Measurements from ENCODE around the gene ZIC4. TPM values are rescaled to one million over a fixed set of nuclear protein-coding genes. Genes with fewer than 3 reads are reported as not detected.

Gene ZIC4
- total and polyA plus RNA-seq, 7 donors = not detected

DNA sequence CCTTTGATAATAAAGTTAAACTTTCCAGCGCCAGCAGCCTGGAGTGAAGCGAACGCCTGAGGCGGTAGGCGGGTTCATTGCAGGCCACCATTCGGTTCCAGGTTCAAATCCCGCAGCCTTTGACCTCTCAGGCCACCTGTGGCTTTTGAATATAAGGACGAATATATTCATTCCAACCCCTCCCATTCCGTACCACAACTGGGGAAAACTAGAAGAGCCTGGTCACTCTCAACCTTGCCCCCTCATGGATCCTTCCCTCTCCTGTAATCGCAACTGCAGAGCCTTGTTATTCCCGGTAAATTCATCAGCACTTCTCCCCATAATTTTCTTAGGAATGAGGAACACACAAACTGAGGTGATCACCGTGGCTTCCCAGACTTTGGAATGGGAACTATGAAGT is 35.2 kb downstream of the ZIC4 start:
- Histone ChIP-seq H3K9me3 (no peaks in the 10 kb centered on the region), H3K4me3 (no peak overlapping the region), H3K4me1 (no peaks in the 10 kb centered on the region), H3K27ac (no peak overlapping the region), H3K36me3 (no peaks in the 10 kb centered on the region), H3K27me3 (peaks cover 45 to 100% (median 89%) of the 10 kb centered on the region in 3 donors)
- DNase-seq = no peak
- WGBS, 2 donors = 8 to 15% methylated on average over 12 of the region's 12 CpGs
- intact Hi-C loops (cut with DNase I) = no loop called here
- no peak for TF ChIP-seq POLR2AphosphoS5 (IDR thresholded peaks at IDR 0.05)
- TF ChIP-seq POLR2A (IDR thresholded peaks at IDR 0.05) = no peak
- TF ChIP-seq CTCF (IDR thresholded peaks at IDR 0.05) = no peak
- TF ChIP-seq EP300 (IDR thresholded peaks at IDR 0.05) = no peak

DNA sequence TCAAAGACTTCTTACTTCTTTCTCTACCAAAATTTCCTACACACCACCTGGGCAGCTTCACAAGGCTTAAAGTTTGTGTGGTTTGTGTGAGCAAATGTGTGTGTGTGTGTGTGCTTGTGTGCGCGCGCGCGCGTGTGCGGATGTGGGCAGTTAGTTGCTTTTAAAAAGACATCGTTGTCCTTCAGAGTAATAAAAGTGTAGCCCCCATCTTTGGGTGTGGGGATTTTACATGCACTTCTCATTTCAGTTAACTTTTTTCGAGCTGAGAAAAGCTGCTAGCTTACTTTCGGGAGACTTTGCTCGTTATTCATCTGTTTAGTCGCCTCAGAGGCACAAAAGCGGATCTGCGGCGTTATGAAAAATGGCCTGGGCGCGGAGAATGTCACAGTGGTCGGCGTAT is 36.0 kb downstream of the ZIC4 start:
- H3K36me3 ChIP-seq = no peaks in the 10 kb centered on the region
- H3K4me1 ChIP-seq = no peaks in the 10 kb centered on the region
- WGBS, 2 donors = 12 to 32% methylated on average over 19 of the region's 19 CpGs
- H3K27me3 ChIP-seq = peaks cover 50 to 100% (median 89%) of the 10 kb centered on the region in 3 donors
- TF ChIP-seq POLR2A (IDR thresholded peaks at IDR 0.05) (no peak), POLR2AphosphoS5 (IDR thresholded peaks at IDR 0.05) (no peak), EP300 (IDR thresholded peaks at IDR 0.05) (no peak), CTCF (IDR thresholded peaks at IDR 0.05) (no peak)
- H3K9me3 ChIP-seq = no peaks in the 10 kb centered on the region
- H3K27ac ChIP-seq = no peak overlapping the region
- intact Hi-C loops (cut with DNase I) = no loop called here
- no peak overlapping the region for H3K4me3 ChIP-seq
- no peak for DNase-seq

GRCh38 chr3:147369661-147370123 is 36.7 kb downstream of the ZIC4 start:
- no peak for TF ChIP-seq CTCF (IDR thresholded peaks at IDR 0.05)
- TF ChIP-seq POLR2A (IDR thresholded peaks at IDR 0.05) = no peak
- TF ChIP-seq POLR2AphosphoS5 (IDR thresholded peaks at IDR 0.05) = no peak
- TF ChIP-seq EP300 (IDR thresholded peaks at IDR 0.05) = no peak
- no peak overlapping the region for H3K4me3 ChIP-seq
- H3K9me3 ChIP-seq = no peaks in the 10 kb centered on the region
- intact Hi-C loops (cut with DNase I) = no loop called here
- no peaks in the 10 kb centered on the region for H3K4me1 ChIP-seq
- H3K27me3 ChIP-seq = peaks cover 50 to 100% (median 89%) of the 10 kb centered on the region in 3 donors
- 8 to 13% methylated on average over 18 of the region's 18 CpGs for WGBS, 2 donors
- H3K27ac ChIP-seq = no peak overlapping the region
- DNase-seq = no peak
- no peaks in the 10 kb centered on the region for H3K36me3 ChIP-seq

DNA sequence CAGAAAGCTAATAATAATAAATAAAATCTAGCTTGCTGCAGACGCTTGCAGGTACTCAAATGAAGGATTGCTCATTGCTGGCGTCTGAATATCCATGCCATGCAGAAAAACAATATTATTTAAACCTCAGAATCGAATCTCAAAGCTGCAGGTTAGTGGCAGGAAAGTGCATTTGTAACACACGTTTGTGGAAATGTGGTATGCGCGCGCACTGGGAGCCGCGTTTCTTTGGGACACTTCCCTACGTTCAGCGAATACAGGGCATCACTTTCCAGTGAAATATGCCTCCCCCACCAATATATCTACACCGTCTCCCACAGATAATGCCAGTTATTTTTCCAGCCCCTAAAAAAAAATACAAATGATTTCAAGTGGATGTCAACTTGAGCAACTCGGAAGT is 37.1 kb downstream of the ZIC4 start:
- TF ChIP-seq EP300 (IDR thresholded peaks at IDR 0.05) (no peak), POLR2A (IDR thresholded peaks at IDR 0.05) (no peak), CTCF (IDR thresholded peaks at IDR 0.05) (no peak), POLR2AphosphoS5 (IDR thresholded peaks at IDR 0.05) (no peak)
- 9 to 17% methylated on average over 13 of the region's 13 CpGs for WGBS, 2 donors
- H3K4me3 ChIP-seq = no peak overlapping the region
- H3K27ac ChIP-seq = no peak overlapping the region
- H3K27me3 ChIP-seq = peaks cover 52 to 100% (median 84%) of the 10 kb centered on the region in 3 donors
- no peaks in the 10 kb centered on the region for H3K9me3 ChIP-seq
- no peak for DNase-seq
- intact Hi-C loops (cut with DNase I) = no loop called here
- H3K36me3 ChIP-seq = no peaks in the 10 kb centered on the region
- H3K4me1 ChIP-seq = no peaks in the 10 kb centered on the region

- Histone ChIP-seq H3K27ac (no peak overlapping the region), H3K9me3 (no peaks in the 10 kb centered on the region), H3K27me3 (peaks cover 50 to 100% (median 79%) of the 10 kb centered on the region in 3 donors), H3K4me1 (no peaks in the 10 kb centered on the region), H3K36me3 (no peaks in the 10 kb centered on the region), H3K4me3 (no peak overlapping the region)
- intact Hi-C loops (cut with DNase I) = no loop called here
- 4% methylated on average over 16 of the region's 16 CpGs for WGBS, 2 donors
- no peak for TF ChIP-seq POLR2AphosphoS5 (IDR thresholded peaks at IDR 0.05)
- no peak for DNase-seq
Observed at GRCh38 chr3:147368561-147369221, 37.7 kb downstream of the ZIC4 start.

All from sigmoid colon (tissue), 7 donors.